A673 (cell line): Measurements from ENCODE around the gene SMOC1. TPM values are rescaled to one million over a fixed set of nuclear protein-coding genes. Genes with fewer than 3 reads are reported as not detected.

Experiments
- BruUV-seq: library from RNA; stranded (reverse); fragments of 400-500 nt; replicated peaks from 2 replicates; lab custom pipeline; 2021; lab: Mats Ljungman, UMichigan
- CTCF ChIA-PET: fragments of 300-600 bp; sonication (Branson Sonifier 250); formaldehyde crosslinking; loops from one replicate; lab custom pipeline; 2022; ENCODE audit warnings: antibody characterized with exemption; lab: Charles Lee
- POLR2A ChIA-PET: fragments of 300-600 bp; sonication (Branson Sonifier 250); formaldehyde crosslinking; loops from one replicate; lab custom pipeline; 2022; ENCODE audit warnings: antibody characterized with exemption; ENCODE audit not compliant: low non-redundant PET; lab: Charles Lee
- DNase-seq: peaks from one replicate; pipeline ENCODE4 v3.0.0-alpha.2; 2015; ENCODE audit warnings: low spot score
- H3K27ac ChIP-seq: fragments of 200-600 bp; sonication (generic); 2 replicates; pipeline ENCODE4 v1.5.1; 2016; ENCODE audit warnings: mixed run types, low read depth, mild to moderate bottlenecking, mixed read lengths, antibody characterized with exemption, low read length; ENCODE audit not compliant: poor library complexity, severe bottlenecking
- H3K27me3 ChIP-seq: fragments of 200-600 bp; sonication (generic); replicated peaks from 2 replicates; pipeline ENCODE4 v1.6.1; 2017; ENCODE audit warnings: mixed run types, low read depth, mild to moderate bottlenecking, mixed read lengths, antibody characterized with exemption, low read length; ENCODE audit not compliant: insufficient read depth, poor library complexity
- H3K36me3 ChIP-seq: fragments of 200-600 bp; sonication (generic); 2 replicates; pipeline ENCODE4 v1.6.1; 2016; ENCODE audit warnings: mixed run types, mild to moderate bottlenecking, mixed read lengths, antibody characterized with exemption, low read length; ENCODE audit not compliant: insufficient read depth, poor library complexity, severe bottlenecking
- H3K4me1 ChIP-seq: fragments of 200-600 bp; sonication (generic); 2 replicates; pipeline ENCODE4 v1.6.1; 2017; ENCODE audit warnings: mixed run types, mild to moderate bottlenecking, mixed read lengths, antibody characterized with exemption, low read length; ENCODE audit not compliant: insufficient read depth, poor library complexity, severe bottlenecking
- H3K4me3 ChIP-seq: fragments of 200-600 bp; sonication (generic); 2 replicates; pipeline ENCODE4 v1.5.1; 2016; ENCODE audit warnings: low read depth, mixed run types, mild to moderate bottlenecking, mixed read lengths, low read length; ENCODE audit not compliant: poor library complexity, severe bottlenecking
- H3K9me3 ChIP-seq: fragments of 200-600 bp; sonication (generic); 2 replicates; pipeline ENCODE4 v1.6.1; 2016; ENCODE audit warnings: mixed run types, low read depth, mild to moderate bottlenecking, mixed read lengths, antibody characterized with exemption, low read length; ENCODE audit not compliant: poor library complexity, severe bottlenecking
- CTCF ChIP-seq: fragments of 300-800, 200-600 bp; sonication (generic); conservative IDR thresholded peaks from 2 replicates; pipeline ENCODE4 v1.5.1; 2017; ENCODE audit warnings: low read depth, mild to moderate bottlenecking, antibody characterized with exemption, low read length, moderate library complexity, mixed read lengths
- EZH2 ChIP-seq: fragments of 200-600 bp; sonication (generic); IDR thresholded peaks from 2 replicates; pipeline ENCODE4 v1.6.1; 2017; ENCODE audit warnings: borderline replicate concordance, low read depth, mild to moderate bottlenecking, mixed read lengths, antibody characterized with exemption, low read length; ENCODE audit not compliant: poor library complexity, severe bottlenecking
- intact Hi-C: fragments of 100-400 bp; cut with micrococcal nuclease; formaldehyde crosslinking; loops from one replicate; pipeline ENCODE4 v1.10.0; 2022; ENCODE audit not compliant: unreplicated experiment
- total RNA-seq: library from RNA; stranded (reverse); gene quantifications from 2 replicates; pipeline ENCODE4 v1.2.3, GENCODE V29; 2021

SMOC1 gene
- total RNA-seq, 1 experiment from 2014 or later = not detected

GRCh38 chr14:69877492-69877891, 1.7 kb upstream of the SMOC1 start:
- no peaks in the 10 kb centered on the region for H3K36me3 ChIP-seq
- no TSS peak for BruUV-seq
- TF ChIP-seq EZH2 (no peak), CTCF (peak; percentile 64)
- no peaks in the 10 kb centered on the region for H3K9me3 ChIP-seq
- peaks cover 72% of the 10 kb centered on the region for H3K27me3 ChIP-seq
- peaks cover 5% of the 10 kb centered on the region for H3K4me1 ChIP-seq
- no peak overlapping the region for H3K27ac ChIP-seq
- H3K4me3 ChIP-seq = no peak overlapping the region
- DNase-seq = peak; percentile 35
- intact Hi-C loops = loop anchor here (5.0 kb wide), 1 partner anchor 150 kb away; no protein-coding TSS in a partner anchor
- ChIA-PET CTCF (interaction anchor here (1.0 kb wide), 1 partner anchor 151 kb away, joined by 3 read pairs; no protein-coding TSS in a partner anchor), POLR2A (interaction anchor here (0.6 kb wide), 1 partner anchor 30 kb away, joined by 3 read pairs; no protein-coding TSS in a partner anchor)

- H3K36me3 ChIP-seq = no peaks in the 10 kb centered on the region
- no peak overlapping the region for H3K27ac ChIP-seq
- no peak overlapping the region for H3K4me3 ChIP-seq
- ChIA-PET POLR2A (no interaction called here), CTCF (interaction anchor here (0.6 kb wide), 1 partner anchor 298 kb away, joined by 4 read pairs; no protein-coding TSS in a partner anchor)
- peaks cover 75% of the 10 kb centered on the region for H3K27me3 ChIP-seq
- intact Hi-C loops = loop anchor here (5.0 kb wide), 1 partner anchor 149 kb away; no protein-coding TSS in a partner anchor
- H3K4me1 ChIP-seq = peaks cover 5% of the 10 kb centered on the region
- no TSS peak for BruUV-seq
- TF ChIP-seq CTCF (no peak), EZH2 (no peak)
- DNase-seq = no peak
- no peaks in the 10 kb centered on the region for H3K9me3 ChIP-seq
These were observed 965 bp upstream of the SMOC1 start for GRCh38 chr14:69878251-69878650.

- H3K4me1 ChIP-seq = peaks cover 5% of the 10 kb centered on the region
- H3K9me3 ChIP-seq = no peaks in the 10 kb centered on the region
- no peaks in the 10 kb centered on the region for H3K36me3 ChIP-seq
- intact Hi-C loops = no loop called here
- peaks cover 78% of the 10 kb centered on the region for H3K27me3 ChIP-seq
- H3K27ac ChIP-seq = no peak overlapping the region
- ChIA-PET CTCF (no interaction called here), POLR2A (no interaction called here)
- DNase-seq = no peak
- no peak overlapping the region for H3K4me3 ChIP-seq
- BruUV-seq = no TSS peak
- no peak for TF ChIP-seq CTCF
- TF ChIP-seq EZH2 = no peak
These were observed 850 bp downstream of the SMOC1 start for GRCh38 chr14:69880044-69880487.
